ENCODE data around the gene INTS12. TPM values are rescaled to one million over a fixed set of nuclear protein-coding genes. Genes with fewer than 3 reads are reported as not detected.
A peak's percentile ranks its signal among the peaks of the same experiment; 100 is the strongest.

Gene INTS12
- total and polyA plus RNA-seq, 10 of the 15 experiments (the other 5 are each of a cell fraction or from before 2014, with no cell fraction given): 24.2 to 52.4 (median 37.3) TPM

GRCh38 chr4:105715692-105716278 lies 7.3 kb upstream of the INTS12 start (continued):
- TF ChIP-seq E4F1 (IDR thresholded peaks at IDR 0.05; ENCODE audit: borderline replicate concordance, partially characterized antibody) (no peak), GABPA (IDR thresholded peaks at IDR 0.05; ENCODE audit: low read depth) (no peak), IKZF2 (IDR thresholded peaks at IDR 0.05) (no peak), TCF7 (IDR thresholded peaks at IDR 0.05; ENCODE audit: borderline replicate concordance) (peak; percentile 22; the same call in 1 of the 2 replicates), SIN3A (IDR thresholded peaks at IDR 0.05; ENCODE audit: low read depth, low read length) (no peak), RB1 (IDR thresholded peaks at IDR 0.05; ENCODE audit: borderline replicate concordance) (no peak), FOXM1 (IDR thresholded peaks at IDR 0.05; ENCODE audit: low read depth, low read length) (no peak), ESRRA (IDR thresholded peaks at IDR 0.05; ENCODE audit: low read length) (no peak), PKNOX1 (IDR thresholded peaks at IDR 0.05) (no peak), ATF7 (IDR thresholded peaks at IDR 0.05; ENCODE audit: low read depth) (0 out of 2 replicates have a peak, but pooled peaks have one; percentile 19), WRNIP1 (IDR thresholded peaks at IDR 0.05; ENCODE audit: borderline replicate concordance, low read depth, low read length) (no peak), SMAD5 (IDR thresholded peaks at IDR 0.05; ENCODE audit: low read depth) (no peak), CTCF (IDR thresholded peaks at IDR 0.05 in 2 of 3, conservative IDR thresholded peaks at IDR 0.05 in 1 of 3; ENCODE audit: control insufficient read depth in 2 of 3, extremely low read depth in 1 of 3, insufficient read depth in 1 of 3, low read depth in 3 of 3, low read length in 3 of 3) (peak; percentile 17 to 48 (median 36); a peak in 2 of 6 replicates), NFYB (IDR thresholded peaks at IDR 0.05; ENCODE audit: insufficient read depth, low read depth, low read length) (no peak), NR2C2 (IDR thresholded peaks at IDR 0.05; ENCODE audit: borderline replicate concordance, control insufficient read depth, insufficient read length, low read depth) (no peak), POLR2A (IDR thresholded peaks at IDR 0.05; ENCODE audit: low read depth, low read length) (no peak), ZNF274 (IDR thresholded peaks at IDR 0.05; ENCODE audit: insufficient read depth, insufficient read length) (no peak), HDAC2 (IDR thresholded peaks at IDR 0.05) (no peak), CHD2 (IDR thresholded peaks at IDR 0.05; ENCODE audit: borderline replicate concordance, low read depth, low read length) (no peak), TAF1 (IDR thresholded peaks at IDR 0.05; ENCODE audit: borderline replicate concordance, low read depth, low read length) (no peak), HSF1 (IDR thresholded peaks at IDR 0.05; ENCODE audit: low read depth, low read length) (no peak), JUNB (IDR thresholded peaks at IDR 0.05) (no peak), TBL1XR1 (IDR thresholded peaks at IDR 0.05; ENCODE audit: low read depth, low read length) (no peak), PAX5 (IDR thresholded peaks at IDR 0.05; ENCODE audit: borderline replicate concordance, low read depth, low read length) (no peak), SMC3 (IDR thresholded peaks at IDR 0.05; ENCODE audit: borderline replicate concordance, low read length) (peak; percentile 42; the same call in 1 of the 2 replicates), PML (IDR thresholded peaks at IDR 0.05; ENCODE audit: low read length) (no peak), EGR1 (IDR thresholded peaks at IDR 0.05; ENCODE audit: borderline replicate concordance in 1 of 2, low read depth in 2 of 2, low read length in 2 of 2) (no peak)
